GM23338 (cell line): ENCODE results near the gene ULK4. TPM values are rescaled to one million over a fixed set of nuclear protein-coding genes. Genes with fewer than 3 reads are reported as not detected.

ENCODE experiments used
- ATAC-seq: fragments of 200-7000 bp; cut with Tn5 transposase; 3 replicates; pipeline ENCODE4 v1.9.1; 2020
- DNase-seq: peaks from one replicate; pipeline ENCODE4 v3.0.0-alpha.2; 2015; ENCODE audit warnings: low spot score
- H2AFZ ChIP-seq: fragments of 200-600 bp; sonication (generic); 2 replicates; pipeline ENCODE4 v1.8.0; 2016; ENCODE audit warnings: antibody characterized with exemption, mild to moderate bottlenecking, moderate library complexity
- H3F3A ChIP-seq: fragments of 200-600 bp; sonication (generic); replicated peaks from 2 replicates; pipeline ENCODE4 v1.8.0; 2017; ENCODE audit warnings: antibody characterized with exemption, mixed run types, low read depth
- H3K27ac ChIP-seq: fragments of 200-600 bp; sonication (generic); 2 replicates; pipeline ENCODE4 v1.6.1; 2016; ENCODE audit warnings: low read depth
- H3K27me3 ChIP-seq: fragments of 200-600 bp; sonication (generic); 2 replicates; pipeline ENCODE4 v1.8.0; 2016; ENCODE audit warnings: mild to moderate bottlenecking, mixed run types, moderate library complexity; ENCODE audit not compliant: insufficient read depth
- H3K36me3 ChIP-seq: fragments of 200-600 bp; sonication (generic); 2 replicates; pipeline ENCODE4 v1.8.0; 2016; ENCODE audit warnings: mild to moderate bottlenecking; ENCODE audit not compliant: insufficient read depth
- H3K4me1 ChIP-seq: fragments of 200-600 bp; sonication (generic); 2 replicates; pipeline ENCODE4 v1.8.0; 2016; ENCODE audit warnings: mild to moderate bottlenecking, moderate library complexity; ENCODE audit not compliant: insufficient read depth
- H3K4me2 ChIP-seq: fragments of 200-600 bp; sonication (generic); 2 replicates; pipeline ENCODE4 v1.7.1; 2017; ENCODE audit warnings: mixed run types
- H3K4me3 ChIP-seq: fragments of 200-600 bp; sonication (generic); 2 replicates; pipeline ENCODE4 v1.6.1; 2016; ENCODE audit warnings: mixed run types
- H3K79me2 ChIP-seq: fragments of 200-600 bp; sonication (generic); replicated peaks from 2 replicates; pipeline ENCODE4 v1.8.0; 2017; ENCODE audit warnings: mild to moderate bottlenecking; ENCODE audit not compliant: insufficient read depth
- H3K9me2 ChIP-seq: fragments of 200-600 bp; sonication (generic); 2 replicates; pipeline ENCODE4 v1.8.0; 2017; ENCODE audit not compliant: insufficient read depth
- H4K20me1 ChIP-seq: fragments of 200-600 bp; sonication (generic); replicated peaks from 2 replicates; pipeline ENCODE4 v1.8.0; 2017; ENCODE audit warnings: mild to moderate bottlenecking; ENCODE audit not compliant: insufficient read depth
- H3K27ac Mint-ChIP-seq: 2 replicates; pipeline ENCODE4 v1.8.0; 2020; ENCODE audit warnings: inconsistent platforms, mild to moderate bottlenecking, moderate library complexity, mixed read lengths
- H3K27me3 Mint-ChIP-seq: 3 replicates; pipeline ENCODE4 v1.8.0; 2022; ENCODE audit warnings: low read depth, mild to moderate bottlenecking, moderate library complexity, mixed read lengths, inconsistent platforms; ENCODE audit not compliant: insufficient read depth, poor library complexity
- H3K36me3 Mint-ChIP-seq: 3 replicates; pipeline ENCODE4 v1.8.0; 2021; ENCODE audit warnings: low read depth, mild to moderate bottlenecking, inconsistent platforms, moderate library complexity, mixed read lengths
- H3K4me1 Mint-ChIP-seq: 3 replicates; pipeline ENCODE4 v1.8.0; 2020; ENCODE audit warnings: mild to moderate bottlenecking, inconsistent platforms, mixed read lengths
- H3K4me3 Mint-ChIP-seq: 3 replicates; pipeline ENCODE4 v1.8.0; 2021; ENCODE audit warnings: moderate library complexity, mild to moderate bottlenecking, inconsistent platforms, mixed read lengths
- H3K9me3 Mint-ChIP-seq: 3 replicates; pipeline ENCODE4 v1.8.0; 2020; ENCODE audit warnings: moderate library complexity, mild to moderate bottlenecking, inconsistent platforms, mixed read lengths
- CREB1 ChIP-seq: fragments of 250-450 bp; sonication (Bioruptor Pico); IDR thresholded peaks from 2 replicates; pipeline ENCODE4 v1.5.0; 2020; ENCODE audit warnings: low read depth, mild to moderate bottlenecking, moderate library complexity
- CTCF ChIP-seq, 2 experiments: fragments of 200-600 bp in 1 of 2; sonication (generic) in 1 of 2; conservative IDR thresholded peaks; 2 replicates each; pipeline versions ENCODE4 v1.5.1 to v1.6.1; 2016 to 2017; ENCODE audit warnings: antibody characterized with exemption in 2 of 2, low read depth in 2 of 2, mild to moderate bottlenecking in 2 of 2, moderate library complexity in 1 of 2
- ETS1 ChIP-seq: IDR thresholded peaks from 2 replicates; pipeline ENCODE4 v1.6.1; 2016; ENCODE audit warnings: antibody characterized with exemption
- EZH2 ChIP-seq: fragments of 200-600 bp; sonication (generic); IDR thresholded peaks from one replicate; pipeline ENCODE4 v1.8.0; 2017; ENCODE audit warnings: antibody characterized with exemption, mild to moderate bottlenecking, low read depth; ENCODE audit not compliant: unreplicated experiment
- EZH2phosphoT487 ChIP-seq: fragments of 200-600 bp; sonication (generic); IDR thresholded peaks from one replicate; pipeline ENCODE4 v1.8.1; 2018; ENCODE audit warnings: antibody characterized with exemption; ENCODE audit not compliant: unreplicated experiment
- JUNB ChIP-seq: IDR thresholded peaks from one replicate; pipeline ENCODE4 v1.6.1; 2016; ENCODE audit warnings: antibody characterized with exemption; ENCODE audit not compliant: unreplicated experiment
- NANOG ChIP-seq: IDR thresholded peaks from 2 replicates; pipeline ENCODE4 v1.6.1; 2016; ENCODE audit warnings: antibody characterized with exemption, borderline replicate concordance
- POLR2AphosphoS5 ChIP-seq: IDR thresholded peaks from 2 replicates; pipeline ENCODE4 v1.6.1; 2016; ENCODE audit warnings: antibody characterized with exemption, low read depth
- REST ChIP-seq: IDR thresholded peaks from one replicate; pipeline ENCODE4 v1.6.1; 2018; ENCODE audit warnings: antibody characterized with exemption; ENCODE audit not compliant: unreplicated experiment
- STAT1 ChIP-seq: IDR thresholded peaks from one replicate; pipeline ENCODE4 v1.6.1; 2016; ENCODE audit warnings: antibody characterized with exemption; ENCODE audit not compliant: unreplicated experiment
- ZNF114 ChIP-seq: fragments of 250-450 bp; sonication (Bioruptor Pico); IDR thresholded peaks from 2 replicates; pipeline ENCODE4 v1.5.0; 2020; ENCODE audit warnings: mild to moderate bottlenecking, moderate library complexity
- ZNF331 ChIP-seq: fragments of 250-450 bp; sonication (Bioruptor Pico); IDR thresholded peaks from 2 replicates; pipeline ENCODE4 v1.5.0; 2020; ENCODE audit warnings: low read depth, mild to moderate bottlenecking, moderate library complexity
- ZNF462 ChIP-seq: fragments of 250-450 bp; sonication (Bioruptor Pico); IDR thresholded peaks from 2 replicates; pipeline ENCODE4 v1.5.0; 2020; ENCODE audit warnings: mild to moderate bottlenecking, moderate library complexity
- polyA plus RNA-seq: library from polyadenylated mRNA; unstranded; fragments of >200 nt; fragmentation: Nextera tagmentation; extraction: Ambion mirVana; gene quantifications from 2 replicates; pipeline ENCODE4 v1.2.1, GENCODE V29; 2016
- total RNA-seq: library from RNA; depleted of rRNA; stranded (reverse); fragments of >200 nt; shearing (Covaris generic); gene quantifications from 2 replicates; pipeline ENCODE4 v1.2.3, GENCODE V29; 2014

Gene ULK4
- total and polyA plus RNA-seq, 2 experiments from 2014 or later: 20.8 to 41.4 TPM

DNA sequence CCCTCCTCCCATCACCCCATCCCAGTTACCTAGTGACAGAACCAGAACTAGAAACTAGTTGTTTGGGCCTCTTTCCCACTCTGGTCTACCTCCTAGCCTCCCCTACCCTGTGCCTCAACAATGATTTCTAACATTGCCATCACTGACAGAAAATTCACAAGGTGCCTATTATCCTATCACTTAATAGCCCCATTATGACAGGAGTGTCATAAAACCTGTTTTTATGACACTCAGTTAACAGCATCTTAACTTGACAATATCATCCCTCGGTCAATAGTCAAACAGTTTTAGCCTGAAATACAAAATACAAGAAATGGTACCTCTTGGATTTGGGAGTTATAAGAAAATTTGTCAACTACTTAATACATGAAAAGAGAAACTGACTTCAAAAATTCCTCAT, 46.5 kb downstream of the ULK4 start:
- Histone ChIP-seq H2AFZ (no peak overlapping the region), H4K20me1 (no peaks in the 10 kb centered on the region; the same call in 1 of the 2 replicates), H3K27me3 (no peaks in the 10 kb centered on the region), H3K27ac (no peak overlapping the region), H3K9me2 (no peaks in the 10 kb centered on the region), H3K36me3 (0 out of 2 replicates have a peak, but pooled peaks cover 7% of the 10 kb centered on the region), H3K4me1 (no peaks in the 10 kb centered on the region), H3K79me2 (no peaks in the 10 kb centered on the region), H3K4me2 (no peak overlapping the region), H3K4me3 (no peak overlapping the region), H3F3A (no peaks in the 10 kb centered on the region)
- H3K36me3 Mint-ChIP-seq: peaks cover 14% of the 10 kb centered on the region
- no peaks in the 10 kb centered on the region for H3K9me3 Mint-ChIP-seq
- DNase-seq: no peak
- ATAC-seq: no peak
- H3K4me3 Mint-ChIP-seq: no peak overlapping the region
- H3K27me3 Mint-ChIP-seq: no peaks in the 10 kb centered on the region
- H3K27ac Mint-ChIP-seq: no peak overlapping the region
- H3K4me1 Mint-ChIP-seq: no peaks in the 10 kb centered on the region
- TF ChIP-seq ZNF462 (CRISPR knock-in tag) (no peak), JUNB (no peak), EZH2phosphoT487 (no peak), ETS1 (no peak), EZH2 (no peak), ZNF114 (CRISPR knock-in tag) (no peak), STAT1 (no peak), REST (no peak), CREB1 (CRISPR knock-in tag) (no peak), ZNF331 (CRISPR knock-in tag) (no peak), POLR2AphosphoS5 (no peak), NANOG (no peak), CTCF (conservative IDR thresholded peaks at IDR 0.05; ENCODE audit: low read depth in 2 of 2) (no peak)
